HG02885 (cell line): ENCODE data around the gene RNF144A.

Experiments used
- ATAC-seq: cut with Tn5 transposase; IDR thresholded peaks from one replicate; pipeline ENCODE4 v1.9.1; 2021; ENCODE audit warnings: mild to moderate bottlenecking; ENCODE audit not compliant: unreplicated experiment, poor library complexity

Gene RNF144A

DNA sequence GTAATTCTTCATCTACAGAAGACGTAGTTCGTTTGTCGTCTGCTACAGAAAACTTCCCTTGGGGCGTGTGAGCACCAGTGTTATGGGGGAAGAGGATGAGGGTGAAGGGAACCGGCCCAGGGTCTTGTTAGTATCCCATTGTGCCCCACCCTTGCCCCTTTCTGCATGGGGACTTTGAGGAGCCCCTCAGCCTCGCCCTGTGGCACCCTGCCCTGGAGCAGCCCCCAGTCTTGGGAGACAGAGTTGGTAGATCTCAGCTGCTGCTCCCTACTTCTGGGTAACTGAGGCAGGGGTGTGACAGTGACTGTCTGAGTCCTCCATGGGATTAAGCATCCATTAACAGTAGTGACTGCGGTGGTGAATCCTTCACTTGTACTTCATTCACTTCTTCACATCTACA lies 50.1 kb downstream of the RNF144A start:
- ATAC-seq, result no peak

DNA sequence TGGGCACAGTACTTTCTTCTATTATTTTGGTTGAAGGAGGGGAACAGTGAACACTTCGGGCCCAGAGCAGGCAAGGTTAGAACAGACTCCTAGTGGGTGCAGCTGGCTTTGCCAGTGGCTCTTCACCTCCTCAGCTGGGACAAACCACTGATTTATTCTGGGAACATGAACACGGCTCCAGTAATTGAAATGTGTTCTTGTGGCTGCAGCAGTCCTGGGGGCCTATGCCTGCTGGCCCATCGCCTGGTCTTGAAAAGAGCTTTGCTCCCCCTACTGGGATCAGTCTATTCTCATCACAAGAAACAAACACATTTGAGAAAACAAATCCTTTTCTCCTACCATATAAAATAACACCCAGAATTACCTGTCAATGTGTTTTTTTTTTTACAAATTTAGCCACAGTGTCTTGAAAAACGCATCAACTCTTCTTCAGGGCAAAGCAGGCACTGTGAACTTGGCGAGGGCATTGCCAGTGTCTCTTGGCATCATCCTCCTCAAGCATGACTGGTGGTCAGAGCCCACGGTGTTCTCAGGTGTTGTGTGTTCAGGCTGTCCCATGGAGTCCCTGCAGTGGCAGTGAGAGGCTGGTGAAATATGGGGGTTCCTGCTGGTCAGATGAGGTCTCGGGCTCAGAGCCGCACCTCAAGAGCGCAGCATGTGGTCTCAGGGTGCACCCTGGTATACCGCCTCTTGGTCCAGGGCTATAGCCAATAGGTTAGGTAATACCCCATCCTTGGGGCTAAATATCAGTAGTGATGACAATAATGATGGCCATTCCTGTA lies 51.3 kb downstream of the RNF144A start:
- ATAC-seq, result no peak

GRCh38 chr2:6970551-6970950 lies 53.3 kb downstream of the RNF144A start:
- no peak for ATAC-seq

DNA sequence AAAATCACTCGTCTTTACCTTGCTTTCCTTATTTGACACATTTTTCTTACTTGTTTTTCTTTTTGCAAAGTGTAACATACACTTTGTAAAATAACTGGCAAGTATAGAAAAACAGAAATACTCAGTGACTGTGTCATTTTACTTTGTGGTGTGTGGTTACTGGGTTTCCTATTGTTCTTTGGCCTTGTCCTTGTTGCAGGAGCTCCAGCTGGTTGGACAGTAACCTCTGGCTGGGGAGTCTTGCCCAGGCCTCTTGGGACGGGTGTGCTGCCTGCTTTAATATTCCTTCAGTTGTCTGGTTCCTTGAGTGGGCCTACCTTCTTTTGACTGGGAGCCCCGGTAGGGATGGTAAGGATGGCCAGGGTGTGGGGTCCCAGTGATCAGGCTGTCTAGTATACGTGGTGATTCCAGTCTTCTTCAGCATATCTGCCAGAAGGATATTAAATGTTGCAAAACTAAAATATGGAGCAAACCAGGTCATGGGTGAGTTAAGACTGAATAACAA lies 53.8 kb downstream of the RNF144A start:
- ATAC-seq, result no peak

GRCh38 chr2:6971502-6971901 lies 54.3 kb downstream of the RNF144A start:
- ATAC-seq, result no peak

DNA sequence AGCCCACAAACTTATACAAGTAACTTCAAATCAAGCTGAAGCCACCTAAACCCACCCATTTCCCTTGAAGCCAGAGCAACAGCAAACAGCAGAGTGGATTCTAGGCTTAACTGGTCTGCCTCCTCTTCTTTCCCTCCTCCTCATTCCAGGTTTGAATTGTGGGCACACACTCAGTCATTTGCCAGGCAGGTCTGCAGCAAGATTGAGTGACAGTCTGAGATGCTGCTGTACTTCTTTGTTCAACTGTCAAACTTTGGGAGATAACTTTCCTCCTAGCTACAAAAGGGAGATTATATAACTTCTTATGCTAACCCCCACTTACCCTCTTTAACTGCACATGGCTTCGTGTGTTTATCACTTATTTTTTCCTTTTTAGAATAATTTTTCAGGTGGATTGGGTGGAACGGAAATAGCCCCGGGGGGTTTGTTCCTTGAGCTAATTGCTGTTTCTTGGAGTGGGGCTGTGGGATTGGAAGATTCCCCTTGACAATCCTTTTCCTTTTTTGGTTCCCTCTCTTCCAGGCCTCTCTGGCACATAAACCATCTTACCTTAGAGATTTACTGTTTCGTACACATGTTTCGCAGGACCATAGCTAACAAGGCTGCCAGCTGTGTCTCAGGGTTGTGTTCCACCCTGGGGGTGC lies 55.0 kb downstream of the RNF144A start:
- no peak for ATAC-seq

DNA sequence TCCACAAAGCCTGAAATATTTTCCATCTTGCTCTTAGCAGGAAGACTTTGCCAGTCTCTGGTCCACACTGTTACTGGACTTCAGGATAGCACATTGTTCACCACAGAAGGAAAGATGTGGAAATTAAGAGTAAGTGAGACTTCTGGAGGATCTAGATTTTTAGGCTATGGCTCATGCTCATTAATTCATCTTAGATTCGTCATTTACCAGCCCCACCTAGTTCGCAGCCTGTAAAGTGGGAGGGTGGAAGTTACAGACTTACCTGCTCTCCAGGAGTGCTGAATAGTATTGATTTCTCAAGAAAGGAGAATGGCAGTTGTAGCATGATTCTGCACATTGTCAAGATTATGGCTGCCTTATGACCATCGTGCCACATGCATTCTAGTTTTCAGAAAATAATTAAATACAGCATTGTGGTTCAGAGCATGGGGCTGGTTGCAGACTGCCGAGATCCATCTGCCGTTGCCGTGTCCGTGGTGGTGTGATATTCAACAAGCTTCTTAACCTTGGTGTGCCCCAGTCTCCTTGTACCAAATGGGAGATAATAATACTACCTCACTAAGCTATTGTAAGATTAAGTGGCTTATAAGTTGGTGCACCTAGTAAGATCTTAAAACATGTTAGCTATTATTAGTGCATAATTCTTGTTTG lies 56.8 kb downstream of the RNF144A start:
- no peak for ATAC-seq

GRCh38 chr2:6975988-6976387 lies 58.8 kb downstream of the RNF144A start:
- no peak for ATAC-seq

GRCh38 chr2:6977113-6977741 lies 60.0 kb downstream of the RNF144A start:
- no peak for ATAC-seq

DNA sequence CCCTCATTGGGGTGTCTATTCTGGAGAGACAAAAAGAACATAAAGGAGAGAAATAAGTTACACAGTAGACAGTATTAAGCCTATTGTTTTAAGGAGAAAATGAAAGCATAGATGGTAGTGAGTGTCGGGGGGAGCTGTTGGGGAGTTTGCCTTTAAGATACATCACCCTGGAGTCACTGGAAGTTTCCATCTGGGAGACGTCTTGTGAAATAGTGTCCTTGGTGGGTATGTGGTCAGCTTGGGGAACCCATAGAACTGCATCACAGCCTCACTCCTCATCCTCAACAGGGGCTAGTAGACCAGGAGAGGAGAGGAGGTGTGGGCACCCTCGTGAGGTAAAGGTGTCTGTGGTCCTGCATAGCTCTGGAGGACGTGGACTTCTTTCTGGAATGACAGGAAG lies 60.6 kb downstream of the RNF144A start:
- no peak for ATAC-seq

- ATAC-seq, result no peak
Observed at GRCh38 chr2:6978991-6979390, 61.8 kb downstream of the RNF144A start.

GRCh38 chr2:6982449-6982848 lies 65.2 kb downstream of the RNF144A start:
- ATAC-seq, result no peak

- no peak for ATAC-seq
Observed at GRCh38 chr2:6982934-6983589, 65.8 kb downstream of the RNF144A start.

- no peak for ATAC-seq
Observed at GRCh38 chr2:6986301-6986911, 69.2 kb downstream of the RNF144A start.

GRCh38 chr2:6986912-6987361 lies 69.7 kb downstream of the RNF144A start:
- no peak for ATAC-seq

GRCh38 chr2:6990871-6991270 lies 73.7 kb downstream of the RNF144A start:
- no peak for ATAC-seq

- ATAC-seq, result no peak
Observed at GRCh38 chr2:6992794-6993228, 75.6 kb downstream of the RNF144A start.

- no peak for ATAC-seq
Observed at GRCh38 chr2:6993229-6993640, 76.0 kb downstream of the RNF144A start.

GRCh38 chr2:6993936-6994335 lies 76.7 kb downstream of the RNF144A start:
- ATAC-seq, result no peak
